ENCODE data around the gene BLACAT1. TPM values are rescaled to one million over a fixed set of nuclear protein-coding genes. Genes with fewer than 3 reads are reported as not detected.

The BLACAT1 gene
- polyA plus RNA-seq, 1 of the 3 experiments (the other 2 are of a cell fraction), result not detected

- H3K27me3 ChIP-seq (ENCODE audit: insufficient read depth), result peaks cover 36% of the 10 kb centered on the region; the same call in 1 of the 2 replicates
- TF ChIP-seq FOXJ3 (CRISPR knock-in tag; IDR thresholded peaks at IDR 0.05), result no peak
- TF ChIP-seq MEF2A (IDR thresholded peaks at IDR 0.05; ENCODE audit: borderline replicate concordance, low read depth), result no peak
- TF ChIP-seq SIN3A (IDR thresholded peaks at IDR 0.05; ENCODE audit: borderline replicate concordance, low read depth, low read length), result no peak
- TF ChIP-seq IRF3 (IDR thresholded peaks at IDR 0.05; ENCODE audit: low read depth, low read length), result no peak
- no peak for TF ChIP-seq REST (IDR thresholded peaks at IDR 0.05; ENCODE audit: low read depth, low read length)
- TF ChIP-seq, protein P1, sequence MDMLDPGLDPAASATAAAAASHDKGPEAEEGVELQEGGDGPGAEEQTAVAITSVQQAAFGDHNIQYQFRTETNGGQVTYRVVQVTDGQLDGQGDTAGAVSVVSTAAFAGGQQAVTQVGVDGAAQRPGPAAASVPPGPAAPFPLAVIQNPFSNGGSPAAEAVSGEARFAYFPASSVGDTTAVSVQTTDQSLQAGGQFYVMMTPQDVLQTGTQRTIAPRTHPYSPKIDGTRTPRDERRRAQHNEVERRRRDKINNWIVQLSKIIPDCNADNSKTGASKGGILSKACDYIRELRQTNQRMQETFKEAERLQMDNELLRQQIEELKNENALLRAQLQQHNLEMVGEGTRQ (IDR thresholded peaks at IDR 0.05; ENCODE audit: borderline replicate concordance, low read depth, low read length), result no peak
- no peak for TF ChIP-seq MAX (IDR thresholded peaks at IDR 0.05; ENCODE audit: low read depth)
- TF ChIP-seq, protein P2, sequence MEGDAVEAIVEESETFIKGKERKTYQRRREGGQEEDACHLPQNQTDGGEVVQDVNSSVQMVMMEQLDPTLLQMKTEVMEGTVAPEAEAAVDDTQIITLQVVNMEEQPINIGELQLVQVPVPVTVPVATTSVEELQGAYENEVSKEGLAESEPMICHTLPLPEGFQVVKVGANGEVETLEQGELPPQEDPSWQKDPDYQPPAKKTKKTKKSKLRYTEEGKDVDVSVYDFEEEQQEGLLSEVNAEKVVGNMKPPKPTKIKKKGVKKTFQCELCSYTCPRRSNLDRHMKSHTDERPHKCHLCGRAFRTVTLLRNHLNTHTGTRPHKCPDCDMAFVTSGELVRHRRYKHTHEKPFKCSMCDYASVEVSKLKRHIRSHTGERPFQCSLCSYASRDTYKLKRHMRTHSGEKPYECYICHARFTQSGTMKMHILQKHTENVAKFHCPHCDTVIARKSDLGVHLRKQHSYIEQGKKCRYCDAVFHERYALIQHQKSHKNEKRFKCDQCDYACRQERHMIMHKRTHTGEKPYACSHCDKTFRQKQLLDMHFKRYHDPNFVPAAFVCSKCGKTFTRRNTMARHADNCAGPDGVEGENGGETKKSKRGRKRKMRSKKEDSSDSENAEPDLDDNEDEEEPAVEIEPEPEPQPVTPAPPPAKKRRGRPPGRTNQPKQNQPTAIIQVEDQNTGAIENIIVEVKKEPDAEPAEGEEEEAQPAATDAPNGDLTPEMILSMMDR (IDR thresholded peaks at IDR 0.05), result no peak
- no peak for TF ChIP-seq TCF12 (IDR thresholded peaks at IDR 0.05)
- no peak for TF ChIP-seq YY1 (IDR thresholded peaks at IDR 0.05; ENCODE audit: low read depth)
- no peak for TF ChIP-seq GATA2 (CRISPR knock-in tag; IDR thresholded peaks at IDR 0.05)
- TF ChIP-seq, protein P3, sequence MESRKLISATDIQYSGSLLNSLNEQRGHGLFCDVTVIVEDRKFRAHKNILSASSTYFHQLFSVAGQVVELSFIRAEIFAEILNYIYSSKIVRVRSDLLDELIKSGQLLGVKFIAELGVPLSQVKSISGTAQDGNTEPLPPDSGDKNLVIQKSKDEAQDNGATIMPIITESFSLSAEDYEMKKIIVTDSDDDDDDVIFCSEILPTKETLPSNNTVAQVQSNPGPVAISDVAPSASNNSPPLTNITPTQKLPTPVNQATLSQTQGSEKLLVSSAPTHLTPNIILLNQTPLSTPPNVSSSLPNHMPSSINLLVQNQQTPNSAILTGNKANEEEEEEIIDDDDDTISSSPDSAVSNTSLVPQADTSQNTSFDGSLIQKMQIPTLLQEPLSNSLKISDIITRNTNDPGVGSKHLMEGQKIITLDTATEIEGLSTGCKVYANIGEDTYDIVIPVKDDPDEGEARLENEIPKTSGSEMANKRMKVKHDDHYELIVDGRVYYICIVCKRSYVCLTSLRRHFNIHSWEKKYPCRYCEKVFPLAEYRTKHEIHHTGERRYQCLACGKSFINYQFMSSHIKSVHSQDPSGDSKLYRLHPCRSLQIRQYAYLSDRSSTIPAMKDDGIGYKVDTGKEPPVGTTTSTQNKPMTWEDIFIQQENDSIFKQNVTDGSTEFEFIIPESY (IDR thresholded peaks at IDR 0.05; ENCODE audit: borderline replicate concordance, low read depth), result no peak
- TF ChIP-seq RAD21 (IDR thresholded peaks at IDR 0.05; ENCODE audit: low read length), result no peak
- no peak for TF ChIP-seq MXI1 (IDR thresholded peaks at IDR 0.05; ENCODE audit: low read depth, low read length)
- TF ChIP-seq RXRA (IDR thresholded peaks at IDR 0.05; ENCODE audit: borderline replicate concordance, low read depth), result no peak
- no peak for TF ChIP-seq GABPA (IDR thresholded peaks at IDR 0.05; ENCODE audit: low read depth)
- TF ChIP-seq EP300 (IDR thresholded peaks at IDR 0.05; ENCODE audit: borderline replicate concordance in 1 of 2, low read depth in 1 of 2, low read length in 1 of 2), result no peak
- no peak overlapping the region for H3K27ac ChIP-seq (ENCODE audit: low read depth in 2 of 2, low read length in 1 of 2)
- peaks cover 3 to 6% of the 10 kb centered on the region in 2 experiments; a peak in 2 of 4 replicates for H3K4me1 ChIP-seq (ENCODE audit: control insufficient read depth in 1 of 2, insufficient read depth in 2 of 2, low read depth in 1 of 2, low read length in 1 of 2)
- no peak overlapping the region for H3K9ac ChIP-seq
- no peaks in the 10 kb centered on the region for H3K9me2 ChIP-seq
- no peak overlapping the region for H3K4me3 ChIP-seq (ENCODE audit: low read depth in 2 of 2, low read length in 1 of 2)
- CTCF ChIA-PET, result interaction anchor here (0.9 to 2.5 kb wide), 6 partner anchors 20 to 185 kb away, joined by 3 to 11 read pairs (median 3); no protein-coding TSS in a partner anchor
- POLR2A ChIA-PET, result no interaction called here
- 67% methylated on average over 5 of the region's 6 CpGs for WGBS (ENCODE audit: low lambda C conversion rate)
- no peaks in the 10 kb centered on the region for H3K9me3 ChIP-seq
- no peak for DNase-seq
- no peaks in the 10 kb centered on the region for H3K79me2 ChIP-seq (ENCODE audit: insufficient read depth)
- no peak overlapping the region for H3K4me2 ChIP-seq
- no peaks in the 10 kb centered on the region for H3F3A ChIP-seq (replicated peaks; ENCODE audit: insufficient read depth)
- no peak overlapping the region for H2AFZ ChIP-seq (ENCODE audit: low read depth)
- no peaks in the 10 kb centered on the region for H4K20me1 ChIP-seq (ENCODE audit: insufficient read depth)
- H3K36me3 ChIP-seq (replicated peaks in 1 of 2; ENCODE audit: control insufficient read depth in 1 of 2, insufficient read depth in 2 of 2, low read length in 1 of 2), result no peaks in the 10 kb centered on the region
Observed at GRCh38 chr1:205441318-205441633, 14.6 kb downstream of the BLACAT1 start.
